ENCODE measurements around the gene DNAJB1. TPM values are rescaled to one million over a fixed set of nuclear protein-coding genes. Genes with fewer than 3 reads are reported as not detected.

Gene DNAJB1
- total and polyA plus RNA-seq, 2 of the 13 experiments (the other 11 are each of a cell fraction or from before 2014, with no cell fraction given): 87.5 to 97.3 TPM

GRCh38 chr19:14496029-14496833 lies 22.0 kb downstream of the DNAJB1 start, which contains the start of gene GIPC1 (continued):
- TF ChIP-seq ZNF629 (CRISPR knock-in tag; conservative IDR thresholded peaks at IDR 0.05) (no peak), EED (CRISPR knock-in tag; IDR thresholded peaks at IDR 0.05) (no peak), HOXA5 (CRISPR knock-in tag; IDR thresholded peaks at IDR 0.05) (peak; percentile 51; the same call in 1 of the 2 replicates), ZNF251 (CRISPR knock-in tag; IDR thresholded peaks at IDR 0.05) (no peak), ARID5B (CRISPR knock-in tag; IDR thresholded peaks at IDR 0.05) (peak; percentile 32; the same call in 1 of the 2 replicates), DRAP1 (CRISPR knock-in tag; IDR thresholded peaks at IDR 0.05) (0 out of 2 replicates have a peak, but pooled peaks have one; percentile 36), SP4 (CRISPR knock-in tag; IDR thresholded peaks at IDR 0.05) (peak; percentile 93), TFAP4 (IDR thresholded peaks at IDR 0.05; ENCODE audit: borderline replicate concordance, low read depth) (peak; percentile 93), ATF1 (CRISPR knock-in tag; IDR thresholded peaks at IDR 0.05) (no peak), NFAT5 (CRISPR knock-in tag; IDR thresholded peaks at IDR 0.05) (no peak), ZBTB7B (CRISPR knock-in tag; IDR thresholded peaks at IDR 0.05) (no peak), ZNF552 (CRISPR knock-in tag; IDR thresholded peaks at IDR 0.05; ENCODE audit: borderline replicate concordance) (no peak), XRCC5 (optimal IDR thresholded peaks at IDR 0.05; ENCODE audit: low read length) (peak; percentile 93), NR2C2 (CRISPR knock-in tag; IDR thresholded peaks at IDR 0.05; ENCODE audit: borderline replicate concordance) (peak; percentile 59; the same call in 1 of the 2 replicates), PLRG1 (conservative IDR thresholded peaks at IDR 0.05) (no peak), ZNF710 (CRISPR knock-in tag; IDR thresholded peaks at IDR 0.05; ENCODE audit: borderline replicate concordance) (no peak; the same call in 1 of the 2 replicates), BORCS8-MEF2B (CRISPR knock-in tag; IDR thresholded peaks at IDR 0.05) (peak; percentile 23; the same call in 1 of the 2 replicates)
